ENCODE results near the gene IDI2. TPM values are rescaled to one million over a fixed set of nuclear protein-coding genes. Genes with fewer than 3 reads are reported as not detected.

IDI2 gene
- total RNA-seq, 1 experiment from 2014 or later = not detected

GRCh38 chr10:1048732-1049424 lies 23.2 kb upstream of the IDI2 start, which contains the start of gene IDI1 (continued):
- TF ChIP-seq AFF4 (CRISPR knock-in tag; IDR thresholded peaks at IDR 0.05; ENCODE audit: borderline replicate concordance) (peak; percentile 60; the same call in 1 of the 2 replicates), USF1 (CRISPR knock-in tag; IDR thresholded peaks at IDR 0.05) (peak; percentile 53; the same call in 1 of the 2 replicates), GRHL2 (CRISPR knock-in tag; IDR thresholded peaks at IDR 0.05; ENCODE audit: insufficient replicate concordance, severe bottlenecking) (no peak), ZNF416 (CRISPR knock-in tag; IDR thresholded peaks at IDR 0.05) (no peak), NFE2L1 (CRISPR knock-in tag; IDR thresholded peaks at IDR 0.05) (no peak), RELA (CRISPR knock-in tag; IDR thresholded peaks at IDR 0.05; ENCODE audit: borderline replicate concordance) (no peak), CTCF (IDR thresholded peaks at IDR 0.05) (no peak), ZMAT4 (CRISPR knock-in tag; IDR thresholded peaks at IDR 0.05) (peak; percentile 43; the same call in 1 of the 2 replicates), HMGA2 (CRISPR knock-in tag; IDR thresholded peaks at IDR 0.05) (no peak), ETV6 (CRISPR knock-in tag; IDR thresholded peaks at IDR 0.05) (peak; percentile 60; the same call in 1 of the 2 replicates), HMGXB4 (CRISPR knock-in tag; IDR thresholded peaks at IDR 0.05) (peak; percentile 68; the same call in 1 of the 2 replicates), GTF2I (CRISPR knock-in tag; conservative IDR thresholded peaks at IDR 0.05) (no peak), CREB1 (CRISPR knock-in tag; IDR thresholded peaks at IDR 0.05) (0 out of 2 replicates have a peak, but pooled peaks have one; percentile 38), NFATC4 (CRISPR knock-in tag; IDR thresholded peaks at IDR 0.05) (peak; percentile 49; the same call in 1 of the 2 replicates), TEAD1 (CRISPR knock-in tag; IDR thresholded peaks at IDR 0.05) (no peak; the same call in 1 of the 2 replicates), ZNF232 (CRISPR knock-in tag; IDR thresholded peaks at IDR 0.05) (peak; percentile 7; the same call in 1 of the 2 replicates), MXD4 (CRISPR knock-in tag; IDR thresholded peaks at IDR 0.05; ENCODE audit: borderline replicate concordance) (no peak), TP53 (CRISPR knock-in tag; IDR thresholded peaks at IDR 0.05) (no peak), ZBTB21 (CRISPR knock-in tag; IDR thresholded peaks at IDR 0.05; ENCODE audit: borderline replicate concordance) (peak; percentile 95), KAT7 (CRISPR knock-in tag; IDR thresholded peaks at IDR 0.05; ENCODE audit: borderline replicate concordance) (no peak), GABPB1 (CRISPR knock-in tag; IDR thresholded peaks at IDR 0.05) (peak; percentile 22), FOXJ3 (CRISPR knock-in tag; IDR thresholded peaks at IDR 0.05; ENCODE audit: borderline replicate concordance) (no peak), ZNF263 (CRISPR knock-in tag; IDR thresholded peaks at IDR 0.05; ENCODE audit: low read depth) (no peak), RORB (CRISPR knock-in tag; IDR thresholded peaks at IDR 0.05) (no peak), CREM (CRISPR knock-in tag; IDR thresholded peaks at IDR 0.05) (peak; percentile 91), NR1H2 (CRISPR knock-in tag; IDR thresholded peaks at IDR 0.05) (no peak), TEAD4 (CRISPR knock-in tag; IDR thresholded peaks at IDR 0.05) (no peak)
- TF ChIP-seq, protein P1, sequence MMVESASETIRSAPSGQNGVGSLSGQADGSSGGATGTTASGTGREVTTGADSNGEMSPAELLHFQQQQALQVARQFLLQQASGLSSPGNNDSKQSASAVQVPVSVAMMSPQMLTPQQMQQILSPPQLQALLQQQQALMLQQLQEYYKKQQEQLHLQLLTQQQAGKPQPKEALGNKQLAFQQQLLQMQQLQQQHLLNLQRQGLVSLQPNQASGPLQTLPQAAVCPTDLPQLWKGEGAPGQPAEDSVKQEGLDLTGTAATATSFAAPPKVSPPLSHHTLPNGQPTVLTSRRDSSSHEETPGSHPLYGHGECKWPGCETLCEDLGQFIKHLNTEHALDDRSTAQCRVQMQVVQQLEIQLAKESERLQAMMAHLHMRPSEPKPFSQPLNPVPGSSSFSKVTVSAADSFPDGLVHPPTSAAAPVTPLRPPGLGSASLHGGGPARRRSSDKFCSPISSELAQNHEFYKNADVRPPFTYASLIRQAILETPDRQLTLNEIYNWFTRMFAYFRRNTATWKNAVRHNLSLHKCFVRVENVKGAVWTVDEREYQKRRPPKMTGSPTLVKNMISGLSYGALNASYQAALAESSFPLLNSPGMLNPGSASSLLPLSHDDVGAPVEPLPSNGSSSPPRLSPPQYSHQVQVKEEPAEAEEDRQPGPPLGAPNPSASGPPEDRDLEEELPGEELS (CRISPR knock-in tag; IDR thresholded peaks at IDR 0.05) = peak; percentile 61
- TF ChIP-seq, protein P2, sequence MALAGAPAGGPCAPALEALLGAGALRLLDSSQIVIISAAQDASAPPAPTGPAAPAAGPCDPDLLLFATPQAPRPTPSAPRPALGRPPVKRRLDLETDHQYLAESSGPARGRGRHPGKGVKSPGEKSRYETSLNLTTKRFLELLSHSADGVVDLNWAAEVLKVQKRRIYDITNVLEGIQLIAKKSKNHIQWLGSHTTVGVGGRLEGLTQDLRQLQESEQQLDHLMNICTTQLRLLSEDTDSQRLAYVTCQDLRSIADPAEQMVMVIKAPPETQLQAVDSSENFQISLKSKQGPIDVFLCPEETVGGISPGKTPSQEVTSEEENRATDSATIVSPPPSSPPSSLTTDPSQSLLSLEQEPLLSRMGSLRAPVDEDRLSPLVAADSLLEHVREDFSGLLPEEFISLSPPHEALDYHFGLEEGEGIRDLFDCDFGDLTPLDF (CRISPR knock-in tag; IDR thresholded peaks at IDR 0.05) = peak; percentile 49; the same call in 1 of the 2 replicates
